HepG2 (cell line): Measurements from ENCODE around the gene TAS1R3. TPM values are rescaled to one million over a fixed set of nuclear protein-coding genes. Genes with fewer than 3 reads are reported as not detected.
A peak's percentile ranks its signal among the peaks of the same experiment; 100 is the strongest.

Experiments used
- BRD4 ChIP-seq: sonication (generic); formaldehyde crosslinking; IDR thresholded peaks from 2 replicates; pipeline ENCODE4 v1.4.0; 2020; ENCODE audit warnings: missing genetic modification reagents
- ELK4 ChIP-seq: sonication (generic); formaldehyde crosslinking; IDR thresholded peaks from 2 replicates; pipeline ENCODE4 v1.9.0; 2021; ENCODE audit warnings: missing genetic modification reagents, borderline replicate concordance
- EP300 ChIP-seq, 3 experiments: sonication (generic) in 1 of 3; formaldehyde crosslinking in 1 of 3; IDR thresholded peaks; 2 replicates each; pipeline versions ENCODE4 v1.5.1 to v1.6.1; 2011 to 2020; ENCODE audit warnings: low read depth in 2 of 3, low read length in 2 of 3, borderline replicate concordance in 1 of 3, improper control_type of control experiment in 1 of 3, mild to moderate bottlenecking in 1 of 3, missing genetic modification reagents in 1 of 3, moderate library complexity in 1 of 3
- ERF ChIP-seq: IDR thresholded peaks from 2 replicates; pipeline ENCODE4 v1.6.1; 2018; ENCODE audit warnings: missing biosample characterization, missing genetic modification reagents
- ETS1 ChIP-seq: sonication (generic); formaldehyde crosslinking; IDR thresholded peaks from 2 replicates; pipeline ENCODE4 v1.4.0; 2020; ENCODE audit warnings: missing genetic modification reagents
- JUN ChIP-seq: sonication (generic); formaldehyde crosslinking; IDR thresholded peaks from 2 replicates; pipeline ENCODE4 v1.4.0; 2020; ENCODE audit warnings: mild to moderate bottlenecking, missing genetic modification reagents
- MAZ ChIP-seq, 2 experiments: sonication (generic) in 1 of 2; formaldehyde crosslinking in 1 of 2; IDR thresholded peaks; 2 replicates each; pipeline versions ENCODE4 v1.5.0 to v1.6.1; 2012 to 2020; ENCODE audit warnings: low read depth in 2 of 2, mild to moderate bottlenecking in 2 of 2, borderline replicate concordance in 1 of 2, improper control_type of control experiment in 1 of 2, low read length in 1 of 2, missing genetic modification reagents in 1 of 2, moderate library complexity in 1 of 2
- NFKBIZ ChIP-seq: IDR thresholded peaks from 2 replicates; pipeline ENCODE4 v1.6.1; 2018; ENCODE audit warnings: missing genetic modification reagents, missing compliant biosample characterization
- RBM39 ChIP-seq: fragments of 200-400 bp; formaldehyde crosslinking; IDR thresholded peaks from one replicate; pipeline ENCODE4 v1.6.1; 2018; ENCODE audit warnings: antibody characterized with exemption, mild to moderate bottlenecking, low read depth, low read length; ENCODE audit not compliant: poor library complexity, severe bottlenecking
- YEATS2 ChIP-seq: sonication (generic); formaldehyde crosslinking; IDR thresholded peaks from 2 replicates; pipeline ENCODE4 v1.4.0; 2020; ENCODE audit warnings: missing genetic modification reagents, borderline replicate concordance
- ZNF121 ChIP-seq: sonication (generic); formaldehyde crosslinking; IDR thresholded peaks from 2 replicates; pipeline ENCODE4 v1.5.0; 2020; ENCODE audit warnings: mild to moderate bottlenecking, missing genetic modification reagents
- ZNF180 ChIP-seq: sonication (generic); formaldehyde crosslinking; IDR thresholded peaks from 2 replicates; pipeline ENCODE4 v1.4.0; 2020; ENCODE audit warnings: low read depth, missing genetic modification reagents, borderline replicate concordance
- ZNF552 ChIP-seq: sonication (generic); formaldehyde crosslinking; IDR thresholded peaks from 2 replicates; pipeline ENCODE4 v1.9.0; 2022; ENCODE audit warnings: missing genetic modification reagents, mild to moderate bottlenecking, borderline replicate concordance
- ZSCAN12 ChIP-seq: sonication (generic); formaldehyde crosslinking; IDR thresholded peaks from 2 replicates; pipeline ENCODE4 v1.9.0; 2021; ENCODE audit warnings: mild to moderate bottlenecking, missing genetic modification reagents
- polyA plus RNA-seq, 8 experiments: library from polyadenylated mRNA; depleted of rRNA in 3 of 8; stranded (reverse) in 7 of 8; unstranded in 1 of 8; fragments of >200 nt; fragmentation: Illumina TruSeq in 4 of 8; extraction: Trizol in 4 of 8; gene quantifications; 2 replicates each; pipeline versions ENCODE4 v1.2.1 to v1.2.3, GENCODE V29; 2011 to 2016; ENCODE audit warnings: low read depth in 4 of 8, missing spikeins in 1 of 8, mixed read lengths in 1 of 8; ENCODE audit not compliant: insufficient read depth in 1 of 8
- total RNA-seq, 5 experiments: library from RNA; depleted of rRNA; stranded (reverse); fragments of >200 nt; fragmentation: Illumina TruSeq; extraction: Trizol; gene quantifications; 2 replicates each; pipeline ENCODE4 v1.2.3, GENCODE V29; 2016; ENCODE audit warnings: low read depth in 1 of 5
- TF ChIP-seq, protein P1 (sequence below): sonication (generic); formaldehyde crosslinking; IDR thresholded peaks from 2 replicates; pipeline ENCODE4 v1.5.1; 2020; ENCODE audit warnings: mild to moderate bottlenecking, missing genetic modification reagents, borderline replicate concordance
- TF ChIP-seq, protein P2 (sequence below), 2 experiments: sonication (generic) in 1 of 2; formaldehyde crosslinking in 1 of 2; IDR thresholded peaks; 2 replicates each; pipeline versions ENCODE4 v1.5.1 to v1.6.1; 2011 to 2020; ENCODE audit warnings: borderline replicate concordance in 1 of 2, low read depth in 1 of 2, low read length in 1 of 2, mild to moderate bottlenecking in 1 of 2, missing genetic modification reagents in 1 of 2, moderate library complexity in 1 of 2

The TAS1R3 gene
- total and polyA plus RNA-seq, 2 of the 13 experiments (the other 11 are each of a cell fraction or from before 2014, with no cell fraction given), result 0.13 to 0.15 TPM

DNA sequence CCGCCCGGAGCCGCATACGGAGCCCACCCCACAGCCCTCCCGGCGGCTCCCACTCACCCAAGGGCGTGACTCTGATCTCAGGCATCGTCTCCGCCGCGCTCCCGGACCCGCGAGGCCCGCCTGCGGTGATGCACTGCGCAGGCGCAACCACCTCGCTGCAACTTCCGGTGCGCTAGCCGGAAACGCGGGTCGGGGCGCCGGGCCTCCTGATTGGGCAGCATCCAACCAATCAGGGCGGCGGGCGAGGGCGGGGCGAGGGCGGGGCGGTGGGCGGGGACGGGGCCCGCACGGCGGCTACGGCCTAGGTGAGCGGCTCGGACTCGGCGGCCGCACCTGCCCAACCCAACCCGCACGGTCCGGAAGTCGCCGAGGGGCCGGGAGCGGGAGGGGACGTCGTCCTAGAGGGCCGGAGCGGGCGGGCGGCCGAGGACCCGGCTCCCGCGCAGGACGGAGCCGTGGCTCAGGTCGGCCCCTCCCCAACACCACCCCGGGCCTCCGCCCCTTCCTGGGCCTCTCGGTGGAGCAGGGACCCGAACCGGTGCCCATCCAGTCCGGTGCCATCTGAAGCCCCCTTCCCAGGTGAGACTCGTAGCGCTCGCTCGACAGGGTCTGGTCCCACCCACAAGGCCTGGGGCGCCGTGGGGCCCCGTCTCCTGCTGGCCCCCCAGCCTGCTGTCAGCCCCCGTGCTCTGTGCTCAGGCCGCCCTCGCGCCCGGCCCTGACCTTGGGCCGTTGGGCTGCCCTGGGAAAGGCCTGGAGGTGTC lies 6.4 kb upstream of the TAS1R3 start, which contains the start of the genes CPTP and INTS11 (continued):
- TF ChIP-seq JUN (CRISPR knock-in tag), result no peak
- no peak; the same call in 1 of the 2 replicates for TF ChIP-seq BRD4 (CRISPR knock-in tag)
- 0 out of 2 replicates have a peak, but pooled peaks have one; percentile 53 for TF ChIP-seq ZSCAN12 (CRISPR knock-in tag)
- no peak; the same call in 1 of the 2 replicates for TF ChIP-seq ETS1 (CRISPR knock-in tag)
- no peak; the same call in 1 of the 2 replicates for TF ChIP-seq MAZ (IDR thresholded peaks at IDR 0.05; ENCODE audit: borderline replicate concordance, low read depth, low read length)
- peak; percentile 75 for TF ChIP-seq MAZ (CRISPR knock-in tag; IDR thresholded peaks at IDR 0.05; ENCODE audit: low read depth)
- 0 out of 2 replicates have a peak, but pooled peaks have one; percentile 35 for TF ChIP-seq ELK4 (CRISPR knock-in tag)
- TF ChIP-seq ERF (CRISPR knock-in tag), result no peak
- TF ChIP-seq, protein P1, sequence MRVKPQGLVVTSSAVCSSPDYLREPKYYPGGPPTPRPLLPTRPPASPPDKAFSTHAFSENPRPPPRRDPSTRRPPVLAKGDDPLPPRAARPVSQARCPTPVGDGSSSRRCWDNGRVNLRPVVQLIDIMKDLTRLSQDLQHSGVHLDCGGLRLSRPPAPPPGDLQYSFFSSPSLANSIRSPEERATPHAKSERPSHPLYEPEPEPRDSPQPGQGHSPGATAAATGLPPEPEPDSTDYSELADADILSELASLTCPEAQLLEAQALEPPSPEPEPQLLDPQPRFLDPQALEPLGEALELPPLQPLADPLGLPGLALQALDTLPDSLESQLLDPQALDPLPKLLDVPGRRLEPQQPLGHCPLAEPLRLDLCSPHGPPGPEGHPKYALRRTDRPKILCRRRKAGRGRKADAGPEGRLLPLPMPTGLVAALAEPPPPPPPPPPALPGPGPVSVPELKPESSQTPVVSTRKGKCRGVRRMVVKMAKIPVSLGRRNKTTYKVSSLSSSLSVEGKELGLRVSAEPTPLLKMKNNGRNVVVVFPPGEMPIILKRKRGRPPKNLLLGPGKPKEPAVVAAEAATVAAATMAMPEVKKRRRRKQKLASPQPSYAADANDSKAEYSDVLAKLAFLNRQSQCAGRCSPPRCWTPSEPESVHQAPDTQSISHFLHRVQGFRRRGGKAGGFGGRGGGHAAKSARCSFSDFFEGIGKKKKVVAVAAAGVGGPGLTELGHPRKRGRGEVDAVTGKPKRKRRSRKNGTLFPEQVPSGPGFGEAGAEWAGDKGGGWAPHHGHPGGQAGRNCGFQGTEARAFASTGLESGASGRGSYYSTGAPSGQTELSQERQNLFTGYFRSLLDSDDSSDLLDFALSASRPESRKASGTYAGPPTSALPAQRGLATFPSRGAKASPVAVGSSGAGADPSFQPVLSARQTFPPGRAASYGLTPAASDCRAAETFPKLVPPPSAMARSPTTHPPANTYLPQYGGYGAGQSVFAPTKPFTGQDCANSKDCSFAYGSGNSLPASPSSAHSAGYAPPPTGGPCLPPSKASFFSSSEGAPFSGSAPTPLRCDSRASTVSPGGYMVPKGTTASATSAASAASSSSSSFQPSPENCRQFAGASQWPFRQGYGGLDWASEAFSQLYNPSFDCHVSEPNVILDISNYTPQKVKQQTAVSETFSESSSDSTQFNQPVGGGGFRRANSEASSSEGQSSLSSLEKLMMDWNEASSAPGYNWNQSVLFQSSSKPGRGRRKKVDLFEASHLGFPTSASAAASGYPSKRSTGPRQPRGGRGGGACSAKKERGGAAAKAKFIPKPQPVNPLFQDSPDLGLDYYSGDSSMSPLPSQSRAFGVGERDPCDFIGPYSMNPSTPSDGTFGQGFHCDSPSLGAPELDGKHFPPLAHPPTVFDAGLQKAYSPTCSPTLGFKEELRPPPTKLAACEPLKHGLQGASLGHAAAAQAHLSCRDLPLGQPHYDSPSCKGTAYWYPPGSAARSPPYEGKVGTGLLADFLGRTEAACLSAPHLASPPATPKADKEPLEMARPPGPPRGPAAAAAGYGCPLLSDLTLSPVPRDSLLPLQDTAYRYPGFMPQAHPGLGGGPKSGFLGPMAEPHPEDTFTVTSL (CRISPR knock-in tag), result 0 out of 2 replicates have a peak, but pooled peaks have one; percentile 43
- no peak for TF ChIP-seq NFKBIZ (CRISPR knock-in tag)
- no peak for TF ChIP-seq RBM39
- peak; percentile 8; the same call in 1 of the 2 replicates for TF ChIP-seq ZNF121
- TF ChIP-seq EP300 (IDR thresholded peaks at IDR 0.05; ENCODE audit: low read depth in 2 of 2, low read length in 2 of 2), result no peak
- TF ChIP-seq EP300 (CRISPR knock-in tag; IDR thresholded peaks at IDR 0.05; ENCODE audit: borderline replicate concordance), result no peak
- no peak for TF ChIP-seq ZNF180 (CRISPR knock-in tag)
- TF ChIP-seq ZNF552 (CRISPR knock-in tag), result no peak
- TF ChIP-seq YEATS2 (CRISPR knock-in tag), result peak; percentile 66; the same call in 1 of the 2 replicates
- TF ChIP-seq, protein P2, sequence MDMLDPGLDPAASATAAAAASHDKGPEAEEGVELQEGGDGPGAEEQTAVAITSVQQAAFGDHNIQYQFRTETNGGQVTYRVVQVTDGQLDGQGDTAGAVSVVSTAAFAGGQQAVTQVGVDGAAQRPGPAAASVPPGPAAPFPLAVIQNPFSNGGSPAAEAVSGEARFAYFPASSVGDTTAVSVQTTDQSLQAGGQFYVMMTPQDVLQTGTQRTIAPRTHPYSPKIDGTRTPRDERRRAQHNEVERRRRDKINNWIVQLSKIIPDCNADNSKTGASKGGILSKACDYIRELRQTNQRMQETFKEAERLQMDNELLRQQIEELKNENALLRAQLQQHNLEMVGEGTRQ (IDR thresholded peaks at IDR 0.05; ENCODE audit: low read depth, low read length), result no peak
- TF ChIP-seq, protein P2 (CRISPR knock-in tag; IDR thresholded peaks at IDR 0.05; ENCODE audit: borderline replicate concordance), result peak; percentile 41; the same call in 1 of the 2 replicates
